ENCODE results near the gene PCDHB13. TPM values are rescaled to one million over a fixed set of nuclear protein-coding genes. Genes with fewer than 3 reads are reported as not detected.
"Not testable (repeated sequence)": the region's sequence is repeated elsewhere in the genome, so short reads cannot be mapped to it uniquely, and the experiment has no call there.

Gene PCDHB13
- total and polyA plus RNA-seq, 2 of the 13 experiments (the other 11 are each of a cell fraction or from before 2014, with no cell fraction given) = 0.57 to 0.80 TPM

- H4K20me1 ChIP-seq (ENCODE audit: insufficient read depth, low read length); in situ Hi-C loops (cut with HindIII; ENCODE audit: extremely low pct_ligation_motif_present, low pct_unique_long_range_greater_than_20kb); H3K4me2 ChIP-seq (ENCODE audit: low read depth, low read length); H3K4me1 ChIP-seq (ENCODE audit: insufficient read depth, low read length); H3K27me3 ChIP-seq (ENCODE audit: control insufficient read depth in 1 of 2, insufficient read depth in 2 of 2, low read length in 2 of 2); H3K27ac ChIP-seq (ENCODE audit: extremely low read length, insufficient read depth, low read length); FAIRE-seq; ATAC-seq; DNase-seq (ENCODE audit: low spot score); H2AFZ ChIP-seq (ENCODE audit: low read length); intact Hi-C loops (cut with micrococcal nuclease; ENCODE audit: unreplicated experiment); CTCF ChIA-PET (ENCODE audit: low intra/inter-chr PET ratio, low total read pairs); BruUV-seq (replicated peaks); H3K79me2 ChIP-seq (ENCODE audit: insufficient read depth, low read length); H3K9ac ChIP-seq (ENCODE audit: insufficient read depth, low read depth, low read length); POLR2A ChIA-PET; H3K4me3 ChIP-seq (replicated peaks in 1 of 3; ENCODE audit: insufficient read depth in 1 of 3, low read depth in 2 of 3, low read length in 3 of 3); H3K36me3 ChIP-seq (replicated peaks in 1 of 2; ENCODE audit: control insufficient read depth in 1 of 2, insufficient read depth in 2 of 2, low read length in 2 of 2): not testable (repeated sequence)
- peaks cover 13% of the 10 kb centered on the region for H3K9me3 ChIP-seq (ENCODE audit: low read length)
- WGBS (ENCODE audit: low lambda C conversion rate) = 73% methylated on average over 23 of the region's 35 CpGs
Observed at GRCh38 chr5:141201646-141202045, 12.1 kb upstream of the PCDHB13 start.

GRCh38 chr5:141208478-141208877 lies 5.2 kb upstream of the PCDHB13 start, which contains the start of gene PCDHB12:
Gene PCDHB12 (plus strand): TSS chr5:141208719. CDS start chr5:141208908, 189 bp downstream.
- H3K9ac ChIP-seq (ENCODE audit: insufficient read depth, low read depth, low read length) = no peak within 1 kb of the TSS
- CTCF ChIA-PET (ENCODE audit: low intra/inter-chr PET ratio, low total read pairs) = interaction anchor here (1.1 to 1.3 kb wide), 2 partner anchors 349 to 356 kb away, joined by 3 to 4 read pairs; no protein-coding TSS in a partner anchor

More at GRCh38 chr5:141208478-141208877, 5.2 kb upstream of the PCDHB13 start, which contains the start of gene PCDHB12:
- WGBS (ENCODE audit: low lambda C conversion rate) = 2% methylated on average over 11 of the region's 11 CpGs
- Histone ChIP-seq H2AFZ (ENCODE audit: low read length) (no peak within 1 kb of the TSS), H3K4me1 (ENCODE audit: insufficient read depth, low read length) (peaks cover 9% of the 10 kb centered on the region; the same call in 1 of the 2 replicates), H3K4me2 (ENCODE audit: low read depth, low read length) (peak within 1 kb of the TSS; percentile 51), H3K27me3 (ENCODE audit: control insufficient read depth in 1 of 2, insufficient read depth in 2 of 2, low read length in 2 of 2) (no peaks in the 10 kb centered on the region), H3K79me2 (ENCODE audit: insufficient read depth, low read length) (no peaks in the 10 kb centered on the region), H4K20me1 (ENCODE audit: insufficient read depth, low read length) (no peaks in the 10 kb centered on the region), H3K9me3 (ENCODE audit: low read length) (no peaks in the 10 kb centered on the region), H3K27ac (ENCODE audit: extremely low read length, insufficient read depth, low read length) (no peak within 1 kb of the TSS), H3K4me3 (replicated peaks in 1 of 3; ENCODE audit: insufficient read depth in 1 of 3, low read depth in 2 of 3, low read length in 3 of 3) (no peak within 1 kb of the TSS), H3K36me3 (replicated peaks in 1 of 2; ENCODE audit: control insufficient read depth in 1 of 2, insufficient read depth in 2 of 2, low read length in 2 of 2) (no peaks in the 10 kb centered on the region)
- DNase-seq (ENCODE audit: low spot score) (peak; percentile 12), ATAC-seq (peak; percentile 37; the same call in 2 of the 3 replicates), FAIRE-seq (no peak)
- no TSS peak for BruUV-seq (replicated peaks)
- POLR2A ChIA-PET = no interaction called here
- intact Hi-C loops (cut with micrococcal nuclease; ENCODE audit: unreplicated experiment) = no loop called here
- in situ Hi-C loops (cut with HindIII; ENCODE audit: extremely low pct_ligation_motif_present, low pct_unique_long_range_greater_than_20kb) = no loop called here
- TF ChIP-seq AGO2 (optimal IDR thresholded peaks at IDR 0.05; ENCODE audit: low read depth, low read length) (no peak), STAG1 (CRISPR knock-in tag; IDR thresholded peaks at IDR 0.05) (peak; percentile 21; the same call in 1 of the 2 replicates), ARID3A (IDR thresholded peaks at IDR 0.05; ENCODE audit: low read depth, low read length) (peak; percentile 73; the same call in 1 of the 2 replicates), CTCF (CRISPR knock-in tag; IDR thresholded peaks at IDR 0.05) (peak; percentile 44)

Data from HepG2 (cell line).